MM.1S (cell line): ENCODE results near the gene FANCM.

Source experiments
- CTCF ChIP-seq: fragments of 300-600 bp; sonication (generic); IDR thresholded peaks from 2 replicates; pipeline ENCODE4 v1.5.1; 2016; ENCODE audit warnings: antibody characterized with exemption, low read length, mixed read lengths
- EZH2 ChIP-seq: fragments of 300-600 bp; sonication (generic); optimal IDR thresholded peaks from 2 replicates; pipeline ENCODE3; 2017; ENCODE audit warnings: low read depth, mild to moderate bottlenecking, antibody characterized with exemption, low read length, mixed read lengths
- EZH2phosphoT487 ChIP-seq: fragments of 300-600 bp; sonication (generic); IDR thresholded peaks from 2 replicates; pipeline ENCODE4 v1.6.1; 2018; ENCODE audit warnings: antibody characterized with exemption, low read length

GRCh38 chr14:45095143-45095542 lies 40.6 kb upstream of the FANCM start:
- TF ChIP-seq EZH2 = no peak
- TF ChIP-seq CTCF = no peak
- no peak for TF ChIP-seq EZH2phosphoT487
